Measurements from ENCODE around the gene CFI.
"Not testable (repeated sequence)": the region's sequence is repeated elsewhere in the genome, so short reads cannot be mapped to it uniquely, and the experiment has no call there.

Gene CFI

DNA sequence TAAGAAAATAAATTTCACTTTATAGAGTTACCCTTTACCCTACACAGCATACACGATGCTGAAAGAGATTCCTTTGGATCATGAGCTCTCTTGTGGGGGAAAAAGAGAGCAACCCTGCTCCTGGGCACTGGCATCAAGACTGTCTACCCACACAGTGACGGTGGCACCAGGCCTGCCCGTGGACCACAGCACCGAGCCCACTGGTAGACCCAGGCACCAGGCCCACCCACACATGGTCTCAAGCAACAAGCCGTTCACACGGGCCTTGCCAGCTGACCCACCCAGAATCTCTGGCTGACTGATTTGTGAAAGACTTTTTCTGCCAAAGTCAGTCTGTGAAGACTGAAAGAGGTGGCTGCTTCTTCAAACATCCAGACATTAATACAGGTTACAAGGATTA, 6.7 kb downstream of the CFI start:
- DNase-seq, result no peak

- DNase-seq, result no peak
Observed at GRCh38 chr4:109787807-109788206, 14.0 kb downstream of the CFI start.

- DNase-seq, result no peak
Observed at GRCh38 chr4:109786846-109787245, 15.0 kb downstream of the CFI start.

DNA sequence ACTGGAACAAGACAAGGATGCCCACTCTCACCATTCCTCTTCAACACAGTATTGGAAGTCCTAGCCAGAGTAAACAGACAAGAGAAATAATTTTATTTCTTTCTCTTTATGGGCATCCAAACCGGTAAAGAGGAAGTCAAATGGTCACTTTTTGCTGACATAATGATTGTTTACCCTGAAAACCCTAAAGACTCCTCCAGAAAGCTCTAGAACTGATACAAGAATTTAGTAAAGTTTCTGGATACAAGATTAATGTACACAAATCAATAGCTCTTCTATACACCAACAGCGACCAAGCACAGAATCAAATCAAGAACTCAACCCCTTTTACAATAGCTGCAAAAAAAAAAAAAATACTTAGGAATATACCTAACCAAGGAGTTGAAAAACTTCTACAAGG, 19.7 kb downstream of the CFI start:
- DNase-seq, result not testable (repeated sequence)

- no peak for DNase-seq
Observed at GRCh38 chr4:109764789-109765402, 36.9 kb downstream of the CFI start.

- DNase-seq, result no peak
Observed at GRCh38 chr4:109764376-109764775, 37.4 kb downstream of the CFI start.

DNA sequence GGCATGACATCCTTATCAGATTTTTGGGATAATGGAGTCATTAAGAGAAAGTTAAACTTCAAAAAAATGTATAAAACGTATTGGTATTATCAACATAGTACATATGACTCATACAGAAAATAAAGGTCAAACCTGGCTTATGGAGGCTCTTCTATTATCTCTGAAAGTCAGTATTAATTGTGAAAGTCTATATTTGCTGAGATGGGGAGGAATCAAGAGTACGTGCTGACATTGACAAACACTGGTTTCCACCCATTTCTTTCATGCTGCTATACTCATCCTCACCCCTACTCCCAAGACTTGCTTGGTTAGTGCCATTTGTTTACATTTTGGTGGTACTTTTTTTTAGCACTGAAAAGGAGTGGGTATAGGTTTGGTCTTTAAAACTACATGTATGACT, 41.1 kb downstream of the CFI start:
- no peak for DNase-seq

DNA sequence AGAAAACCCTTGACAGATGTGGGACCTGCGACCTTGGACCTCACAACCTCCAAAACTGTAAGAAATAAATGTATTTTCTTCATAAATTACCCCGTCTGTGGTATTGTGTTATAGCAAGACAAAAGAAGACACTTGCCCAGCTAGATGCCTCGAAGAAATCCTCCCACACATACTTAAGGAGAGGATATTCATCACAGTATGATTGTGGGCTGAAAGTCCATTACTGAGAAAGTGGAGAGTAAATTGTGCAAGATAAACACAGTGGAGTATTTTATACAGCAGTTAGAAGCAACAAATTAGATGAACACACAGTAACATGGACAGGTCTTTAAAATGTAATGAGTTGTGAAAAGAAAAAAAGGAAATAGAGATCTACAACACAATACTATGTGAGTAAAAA, 46.1 kb downstream of the CFI start:
- DNase-seq, result no peak

- peak; percentile 3 for DNase-seq
Observed at GRCh38 chr4:109754093-109754857, 47.5 kb downstream of the CFI start.

- no peak for DNase-seq
Observed at GRCh38 chr4:109752525-109752924, 49.3 kb downstream of the CFI start.

DNA sequence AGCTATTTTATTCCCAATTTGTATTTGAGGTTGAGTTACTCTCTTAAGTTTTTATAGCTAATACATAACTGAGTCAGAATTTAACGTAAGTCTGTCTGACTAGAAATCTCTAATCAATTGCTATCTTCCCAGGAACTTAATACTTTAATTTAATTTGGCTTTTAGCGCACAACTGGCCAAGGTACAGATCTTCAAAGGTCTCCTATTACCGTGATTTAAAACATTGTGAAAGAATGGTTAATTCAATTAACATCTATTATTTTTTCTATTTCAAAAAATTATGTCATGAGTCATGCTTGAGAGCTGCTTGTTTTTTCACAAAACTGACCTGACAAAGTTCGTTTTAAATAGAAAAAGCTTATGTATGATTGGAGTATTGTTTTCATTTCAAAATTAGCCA, 49.9 kb downstream of the CFI start:
- DNase-seq, result no peak

- DNase-seq, result no peak
Observed at GRCh38 chr4:109750652-109751244, 51.1 kb downstream of the CFI start.

DNA sequence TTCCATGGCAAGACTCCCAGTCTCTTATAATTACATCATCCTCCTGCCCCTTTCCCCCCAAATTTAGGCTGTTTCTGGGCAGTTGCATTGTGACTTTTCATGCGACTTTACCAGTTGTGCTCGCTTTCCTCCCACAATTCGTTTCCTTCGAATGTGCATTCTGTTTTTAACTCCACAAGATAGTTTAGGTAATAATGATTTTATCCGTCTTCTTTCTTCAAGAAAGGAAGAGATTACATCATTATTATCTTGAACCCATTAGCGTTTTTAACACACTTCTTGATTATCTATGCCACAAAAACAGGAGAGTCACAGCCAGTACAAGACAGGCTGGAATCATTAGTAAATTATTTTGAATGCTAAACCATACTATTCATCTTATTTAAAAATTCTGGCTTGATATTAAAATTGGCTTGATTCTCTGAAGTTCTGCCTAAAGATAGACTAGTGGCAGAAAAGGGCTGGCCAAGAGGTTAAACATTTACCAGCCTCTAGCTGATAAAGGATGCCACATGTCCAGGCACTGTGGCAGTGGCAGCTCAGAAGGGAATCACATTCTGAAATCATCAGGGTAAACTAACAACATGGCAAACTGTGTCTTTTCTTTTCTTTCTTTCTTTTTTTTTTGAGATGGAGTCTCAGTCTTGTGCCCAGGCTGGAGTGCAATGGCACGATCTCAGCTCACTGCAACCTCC, 52.3 kb downstream of the CFI start:
- DNase-seq, result no peak

DNA sequence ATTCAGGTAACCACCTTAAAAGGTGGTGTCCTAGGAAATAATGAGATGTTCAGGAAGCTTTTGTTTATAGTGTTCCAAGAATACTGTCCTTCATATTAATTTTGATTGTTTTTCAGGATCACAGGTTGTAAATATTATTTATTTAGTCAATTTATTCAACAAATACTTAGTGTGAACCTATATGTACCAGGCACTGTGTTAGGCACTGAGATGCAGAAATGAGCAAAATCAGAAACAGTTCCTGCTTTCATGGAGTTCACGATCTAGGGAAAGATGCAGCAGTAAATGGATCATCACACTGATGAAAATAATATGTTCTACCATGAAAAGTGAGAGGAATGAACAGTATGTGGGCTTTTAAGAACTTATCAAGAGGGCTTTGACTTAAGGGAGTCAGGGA, 53.7 kb downstream of the CFI start:
- no peak for DNase-seq

- no peak for DNase-seq
Observed at GRCh38 chr4:109746728-109747127, 55.1 kb downstream of the CFI start.

- no peak for DNase-seq
Observed at GRCh38 chr4:109745830-109746229, 56.0 kb downstream of the CFI start.

GRCh38 chr4:109739547-109739946, 62.3 kb downstream of the CFI start:
- no peak for DNase-seq

DNA sequence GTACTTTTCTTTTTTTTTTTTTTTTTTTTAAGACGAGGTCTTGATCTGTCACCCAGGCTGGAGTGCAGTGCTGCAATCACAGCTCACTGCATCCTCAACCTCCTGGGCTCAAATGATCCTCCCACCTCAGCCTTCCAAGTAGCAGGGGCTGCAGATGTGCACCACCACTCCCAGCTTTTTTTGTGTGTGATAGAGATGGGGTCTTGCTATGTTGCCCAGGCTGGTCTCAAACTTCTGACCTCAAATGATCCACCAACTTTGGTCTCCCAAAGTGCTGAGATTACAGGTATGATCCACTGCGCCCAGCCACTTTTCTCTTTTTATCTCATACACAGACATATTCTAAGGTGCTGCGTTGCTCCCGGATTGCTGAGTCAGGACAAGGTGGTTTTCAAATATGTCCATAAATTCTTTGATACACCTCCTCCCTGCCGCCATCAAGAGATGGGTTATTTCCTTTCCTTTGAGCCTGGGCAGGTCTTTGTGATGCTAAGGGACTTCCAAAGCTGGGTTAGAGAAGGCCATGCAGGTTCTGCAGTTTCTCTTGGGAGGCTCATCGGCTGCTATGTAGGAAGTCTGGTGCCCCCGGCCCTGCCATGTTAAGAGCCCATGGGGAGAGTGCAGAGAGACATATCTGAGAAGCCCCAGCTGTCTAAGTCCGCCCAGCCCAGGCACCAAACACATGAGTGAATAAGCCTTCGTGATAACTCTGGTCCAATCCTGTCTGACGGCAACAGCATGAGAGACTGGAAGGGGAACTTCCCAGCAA, 63.5 kb downstream of the CFI start:
- DNase-seq, result no peak

DNA sequence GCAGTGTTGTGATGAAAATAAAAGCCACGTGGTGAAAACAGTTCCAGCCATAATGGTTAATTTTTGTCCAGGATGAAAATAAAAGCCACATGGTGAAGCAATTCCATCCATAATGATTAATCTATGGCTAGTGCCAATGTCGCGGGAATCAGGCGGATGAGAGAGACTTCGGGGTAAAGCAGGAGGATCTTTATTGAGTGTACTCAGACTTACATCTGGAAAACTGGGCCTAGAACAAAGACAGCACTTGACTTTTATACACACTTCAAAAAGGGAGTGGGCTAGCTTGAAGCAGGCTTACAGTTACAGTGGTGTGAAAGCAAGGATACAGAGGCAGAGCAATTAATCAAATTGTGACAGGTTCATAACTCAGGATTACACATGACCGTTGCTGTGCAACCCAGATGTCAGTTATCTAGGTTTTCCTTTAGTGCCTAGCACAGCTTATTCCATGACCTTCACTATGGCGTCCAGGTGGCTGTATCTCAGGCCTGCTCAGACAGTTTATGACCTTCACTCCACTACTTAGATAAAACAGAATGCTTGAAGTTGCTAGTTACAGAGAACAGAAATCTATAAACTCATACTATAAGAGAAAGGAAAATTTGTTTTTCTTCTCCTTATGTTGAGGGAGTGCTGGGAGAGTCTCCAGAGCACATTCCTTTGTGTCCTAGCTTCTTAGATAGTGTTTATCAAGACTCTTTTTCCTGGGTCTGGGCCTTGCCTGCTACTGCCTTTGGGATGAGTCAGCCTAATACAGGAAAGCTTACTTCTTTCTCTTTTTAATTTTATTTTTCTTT, 66.0 kb downstream of the CFI start:
- no peak for DNase-seq

- no peak for DNase-seq
Observed at GRCh38 chr4:109733728-109734127, 68.1 kb downstream of the CFI start.

GRCh38 chr4:109730619-109731545, 70.9 kb downstream of the CFI start:
- DNase-seq, result no peak

All from stimulated activated CD4-positive, alpha-beta T cell treated with anti-CD3 and anti-CD28 coated beads, Interleukin-15, amount 100 ng/mL, for 24 hours (primary cell).